Endodermal cell (in vitro differentiated cells): ENCODE results near the gene FUBP1. TPM values are rescaled to one million over a fixed set of nuclear protein-coding genes. Genes with fewer than 3 reads are reported as not detected.

ENCODE experiments used
- DNase-seq: peaks from one replicate; pipeline ENCODE4 v3.0.0-alpha.2; 2017
- H3K27ac ChIP-seq: 2 replicates; pipeline ENCODE4 v1.5.1; 2013; ENCODE audit warnings: mild to moderate bottlenecking, low read depth, low read length, moderate library complexity
- H3K27me3 ChIP-seq: 2 replicates; pipeline ENCODE4 v1.6.1; 2013; ENCODE audit warnings: mild to moderate bottlenecking, low read length, moderate library complexity; ENCODE audit not compliant: insufficient read depth, control insufficient read depth, poor library complexity, severe bottlenecking
- H3K36me3 ChIP-seq: 2 replicates; pipeline ENCODE4 v1.7.0; 2013; ENCODE audit warnings: mild to moderate bottlenecking, low read length, moderate library complexity; ENCODE audit not compliant: control insufficient read depth, insufficient read depth
- H3K4me1 ChIP-seq: one replicate; pipeline ENCODE4 v1.7.0; 2013; ENCODE audit warnings: low read length; ENCODE audit not compliant: control insufficient read depth, insufficient read depth
- H3K4me3 ChIP-seq: 2 replicates; pipeline ENCODE4 v1.5.1; 2013; ENCODE audit warnings: mild to moderate bottlenecking, low read length, moderate library complexity
- H3K9ac ChIP-seq: 2 replicates; pipeline ENCODE4 v1.6.1; 2013; ENCODE audit warnings: mild to moderate bottlenecking, low read length, moderate library complexity; ENCODE audit not compliant: poor library complexity, severe bottlenecking; ENCODE audit errors: extremely low read depth
- H3K9me3 ChIP-seq: 2 replicates; pipeline ENCODE4 v1.6.1; 2013; ENCODE audit warnings: mild to moderate bottlenecking, low read length, moderate library complexity; ENCODE audit not compliant: control insufficient read depth
- H3K27ac Mint-ChIP-seq: 2 replicates; pipeline ENCODE4 v1.8.0; 2020; ENCODE audit warnings: mixed read lengths
- H3K27me3 Mint-ChIP-seq: 2 replicates; pipeline ENCODE4 v1.8.0; 2021; ENCODE audit warnings: mild to moderate bottlenecking, mixed read lengths; ENCODE audit not compliant: insufficient read depth
- H3K36me3 Mint-ChIP-seq: 2 replicates; pipeline ENCODE4 v1.8.0; 2020; ENCODE audit warnings: low read depth, mixed read lengths
- H3K4me1 Mint-ChIP-seq: 2 replicates; pipeline ENCODE4 v1.8.0; 2020; ENCODE audit warnings: mixed read lengths
- H3K4me3 Mint-ChIP-seq: 2 replicates; pipeline ENCODE4 v1.8.0; 2020; ENCODE audit warnings: mild to moderate bottlenecking, moderate library complexity, mixed read lengths
- H3K9me3 Mint-ChIP-seq: 2 replicates; pipeline ENCODE4 v1.8.0; 2020; ENCODE audit warnings: mild to moderate bottlenecking, mixed read lengths
- WGBS, 2 experiments: methylation state at CpG; one replicate each; pipeline versions ENCODE4 v1.1.5 to v1.1.7; 2013; ENCODE audit warnings: missing lambda C conversion rate in 2 of 2, mixed read lengths in 1 of 2; ENCODE audit not compliant: insufficient coverage in 1 of 2, insufficient read length in 1 of 2; 5-methylcytosine and 5-hydroxymethylcytosine counted together
- total RNA-seq, 2 donors: library from RNA; stranded (reverse); fragmentation: NEBNext Ultra II Directional in 1 of 2; extraction: Animal tissue kit (Norgen Biotek cat#: 25700) in 1 of 2; gene quantifications; 2 replicates in 1 of 2; 3 replicates in 1 of 2; pipeline ENCODE4 v1.2.1, GENCODE V29; 2021
- TF ChIP-seq, protein P1 (sequence below): fragments of 200-600 bp; sonication (generic); conservative IDR thresholded peaks from 2 replicates; pipeline ENCODE4 v1.5.0; 2021; ENCODE audit warnings: antibody characterized with exemption, mild to moderate bottlenecking

The FUBP1 gene
- total RNA-seq, 2 donors from 2014 or later, result 220 to 242 TPM

GRCh38 chr1:78015148-78015547 lies 36.3 kb upstream of the FUBP1 start:
- H3K27me3 ChIP-seq, result no peaks in the 10 kb centered on the region
- no peaks in the 10 kb centered on the region for H3K9me3 Mint-ChIP-seq
- H3K27ac ChIP-seq, result no peak overlapping the region
- H3K36me3 Mint-ChIP-seq, result peaks cover 3% of the 10 kb centered on the region
- no peak overlapping the region for H3K4me3 Mint-ChIP-seq
- no peaks in the 10 kb centered on the region for H3K4me1 Mint-ChIP-seq
- H3K4me3 ChIP-seq, result no peak overlapping the region
- no peaks in the 10 kb centered on the region for H3K4me1 ChIP-seq
- H3K9ac ChIP-seq, result no peak overlapping the region
- no peaks in the 10 kb centered on the region for H3K9me3 ChIP-seq
- DNase-seq, result no peak
- no peaks in the 10 kb centered on the region for H3K27me3 Mint-ChIP-seq
- H3K36me3 ChIP-seq, result peaks cover 5% of the 10 kb centered on the region
- no peak overlapping the region for H3K27ac Mint-ChIP-seq
- TF ChIP-seq, protein P1, sequence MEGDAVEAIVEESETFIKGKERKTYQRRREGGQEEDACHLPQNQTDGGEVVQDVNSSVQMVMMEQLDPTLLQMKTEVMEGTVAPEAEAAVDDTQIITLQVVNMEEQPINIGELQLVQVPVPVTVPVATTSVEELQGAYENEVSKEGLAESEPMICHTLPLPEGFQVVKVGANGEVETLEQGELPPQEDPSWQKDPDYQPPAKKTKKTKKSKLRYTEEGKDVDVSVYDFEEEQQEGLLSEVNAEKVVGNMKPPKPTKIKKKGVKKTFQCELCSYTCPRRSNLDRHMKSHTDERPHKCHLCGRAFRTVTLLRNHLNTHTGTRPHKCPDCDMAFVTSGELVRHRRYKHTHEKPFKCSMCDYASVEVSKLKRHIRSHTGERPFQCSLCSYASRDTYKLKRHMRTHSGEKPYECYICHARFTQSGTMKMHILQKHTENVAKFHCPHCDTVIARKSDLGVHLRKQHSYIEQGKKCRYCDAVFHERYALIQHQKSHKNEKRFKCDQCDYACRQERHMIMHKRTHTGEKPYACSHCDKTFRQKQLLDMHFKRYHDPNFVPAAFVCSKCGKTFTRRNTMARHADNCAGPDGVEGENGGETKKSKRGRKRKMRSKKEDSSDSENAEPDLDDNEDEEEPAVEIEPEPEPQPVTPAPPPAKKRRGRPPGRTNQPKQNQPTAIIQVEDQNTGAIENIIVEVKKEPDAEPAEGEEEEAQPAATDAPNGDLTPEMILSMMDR, result no peak

DNA sequence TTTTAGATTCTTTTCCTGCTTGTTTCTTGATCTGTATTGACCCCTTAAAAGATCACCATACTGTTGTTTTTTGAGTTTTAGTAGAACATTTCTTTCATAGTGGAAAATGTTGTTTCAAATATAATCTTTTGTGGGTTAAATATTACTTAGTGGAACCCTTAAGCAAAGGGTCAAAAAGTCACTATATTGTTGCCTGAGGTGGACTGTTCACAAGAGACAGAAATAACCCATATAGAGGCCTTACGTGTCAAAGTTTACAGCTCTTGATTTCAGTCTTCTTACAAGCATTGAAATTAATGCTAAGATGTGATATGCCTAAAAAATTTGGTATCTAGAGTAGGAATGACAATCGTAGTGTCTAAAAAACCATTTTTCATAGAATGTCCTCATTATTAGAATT lies 32.2 kb upstream of the FUBP1 start:
- peaks cover 2% of the 10 kb centered on the region for H3K36me3 ChIP-seq
- Mint-ChIP-seq H3K36me3 (peaks cover 3% of the 10 kb centered on the region), H3K27me3 (no peaks in the 10 kb centered on the region), H3K4me3 (no peak overlapping the region), H3K4me1 (peaks cover under 1% of the 10 kb centered on the region), H3K9me3 (no peaks in the 10 kb centered on the region), H3K27ac (no peak overlapping the region)
- 87% methylated on average over 2 of the region's 2 CpGs; no CpG with 5 or more reads in 1 of the 2 experiments for WGBS, 2 experiments
- H3K4me3 ChIP-seq, result no peak overlapping the region
- no peak for DNase-seq
- TF ChIP-seq, protein P1, result no peak
- H3K9ac ChIP-seq, result no peak overlapping the region
- peaks cover 6% of the 10 kb centered on the region for H3K4me1 ChIP-seq
- no peaks in the 10 kb centered on the region for H3K27me3 ChIP-seq
- no peaks in the 10 kb centered on the region for H3K9me3 ChIP-seq
- H3K27ac ChIP-seq, result no peak overlapping the region

- H3K9ac ChIP-seq, result no peak overlapping the region
- WGBS, 2 experiments, result 94% methylated on average over 2 to 3 of the region's 3 CpGs
- Mint-ChIP-seq H3K4me3 (no peak overlapping the region), H3K27me3 (no peaks in the 10 kb centered on the region), H3K27ac (no peak overlapping the region), H3K36me3 (peaks cover 1% of the 10 kb centered on the region), H3K9me3 (no peaks in the 10 kb centered on the region), H3K4me1 (peaks cover 7% of the 10 kb centered on the region)
- TF ChIP-seq, protein P1, result no peak
- no peak overlapping the region for H3K4me3 ChIP-seq
- no peaks in the 10 kb centered on the region for H3K9me3 ChIP-seq
- H3K27ac ChIP-seq, result no peak overlapping the region
- peaks cover 6% of the 10 kb centered on the region for H3K4me1 ChIP-seq
- no peaks in the 10 kb centered on the region for H3K36me3 ChIP-seq
- DNase-seq, result no peak
- H3K27me3 ChIP-seq, result no peaks in the 10 kb centered on the region
Observed at GRCh38 chr1:78009836-78010235, 31.0 kb upstream of the FUBP1 start.
